OCI-LY1 (cell line): Measurements from ENCODE around the gene ABHD3.
"Not testable (repeated sequence)": the region's sequence is repeated elsewhere in the genome, so short reads cannot be mapped to it uniquely, and the experiment has no call there.

Experiments
- EZH2 ChIP-seq: fragments of 200-600 bp; sonication (generic), shearing (Covaris generic); IDR thresholded peaks from 2 replicates; pipeline ENCODE4 v1.8.0; 2017; ENCODE audit warnings: borderline replicate concordance, mixed run types, mild to moderate bottlenecking, antibody characterized with exemption, low read length, moderate library complexity, mixed read lengths
- TF ChIP-seq, protein P1 (sequence below): fragments of 200-600 bp; sonication (generic), shearing (Covaris generic); IDR thresholded peaks from 2 replicates; pipeline ENCODE4 v1.5.1; 2017; ENCODE audit warnings: mild to moderate bottlenecking, antibody characterized with exemption, low read length, moderate library complexity, mixed read lengths

DNA sequence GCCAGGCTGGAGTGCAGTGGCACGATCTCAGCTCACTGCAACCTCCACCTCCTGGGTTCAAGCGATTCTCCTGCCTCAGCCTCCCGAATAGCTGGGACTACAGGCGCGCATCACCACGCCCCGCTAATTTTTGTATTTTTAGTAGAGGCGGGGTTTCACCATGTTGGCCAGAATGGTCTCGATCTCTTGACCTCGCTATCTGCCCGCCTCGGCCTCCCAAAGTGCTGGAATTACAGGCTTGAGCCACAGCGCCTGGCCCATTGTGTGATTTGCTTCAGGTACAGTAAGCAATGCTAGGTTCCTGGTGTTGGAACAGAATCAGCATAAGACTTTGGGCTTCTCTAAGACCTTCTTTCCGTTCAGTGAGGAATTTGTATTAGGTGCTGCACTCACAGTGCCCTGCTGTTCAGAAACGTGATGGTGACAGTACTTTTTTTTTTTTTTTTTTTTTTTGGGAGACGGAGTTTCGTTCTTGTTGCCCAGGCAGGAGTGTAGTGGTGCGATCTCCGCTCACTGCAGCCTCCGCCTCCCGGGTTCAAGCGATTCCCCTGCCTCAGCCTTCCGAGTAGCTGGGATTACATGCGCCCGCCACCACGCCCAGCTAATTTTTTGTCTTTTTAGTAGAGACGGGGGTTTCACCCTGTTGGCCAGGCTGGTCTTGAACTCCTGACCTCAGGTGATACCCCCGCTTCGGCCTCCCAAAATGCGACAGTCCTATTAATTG lies 93.0 kb downstream of the ABHD3 start:
- TF ChIP-seq, protein P1, sequence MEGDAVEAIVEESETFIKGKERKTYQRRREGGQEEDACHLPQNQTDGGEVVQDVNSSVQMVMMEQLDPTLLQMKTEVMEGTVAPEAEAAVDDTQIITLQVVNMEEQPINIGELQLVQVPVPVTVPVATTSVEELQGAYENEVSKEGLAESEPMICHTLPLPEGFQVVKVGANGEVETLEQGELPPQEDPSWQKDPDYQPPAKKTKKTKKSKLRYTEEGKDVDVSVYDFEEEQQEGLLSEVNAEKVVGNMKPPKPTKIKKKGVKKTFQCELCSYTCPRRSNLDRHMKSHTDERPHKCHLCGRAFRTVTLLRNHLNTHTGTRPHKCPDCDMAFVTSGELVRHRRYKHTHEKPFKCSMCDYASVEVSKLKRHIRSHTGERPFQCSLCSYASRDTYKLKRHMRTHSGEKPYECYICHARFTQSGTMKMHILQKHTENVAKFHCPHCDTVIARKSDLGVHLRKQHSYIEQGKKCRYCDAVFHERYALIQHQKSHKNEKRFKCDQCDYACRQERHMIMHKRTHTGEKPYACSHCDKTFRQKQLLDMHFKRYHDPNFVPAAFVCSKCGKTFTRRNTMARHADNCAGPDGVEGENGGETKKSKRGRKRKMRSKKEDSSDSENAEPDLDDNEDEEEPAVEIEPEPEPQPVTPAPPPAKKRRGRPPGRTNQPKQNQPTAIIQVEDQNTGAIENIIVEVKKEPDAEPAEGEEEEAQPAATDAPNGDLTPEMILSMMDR, result not testable (repeated sequence)
- not testable (repeated sequence) for TF ChIP-seq EZH2
